Medulla oblongata (tissue), 1 donor: ENCODE results near the gene S100A16.
A peak's percentile ranks its signal among the peaks of the same experiment; 100 is the strongest.
"Not testable (repeated sequence)": the region's sequence is repeated elsewhere in the genome, so short reads cannot be mapped to it uniquely, and the experiment has no call there.

ENCODE experiments used
- DNase-seq: peaks from one replicate; pipeline ENCODE4 v3.0.0-alpha.2; 2015; ENCODE audit errors: extremely low spot score

S100A16 gene

DNA sequence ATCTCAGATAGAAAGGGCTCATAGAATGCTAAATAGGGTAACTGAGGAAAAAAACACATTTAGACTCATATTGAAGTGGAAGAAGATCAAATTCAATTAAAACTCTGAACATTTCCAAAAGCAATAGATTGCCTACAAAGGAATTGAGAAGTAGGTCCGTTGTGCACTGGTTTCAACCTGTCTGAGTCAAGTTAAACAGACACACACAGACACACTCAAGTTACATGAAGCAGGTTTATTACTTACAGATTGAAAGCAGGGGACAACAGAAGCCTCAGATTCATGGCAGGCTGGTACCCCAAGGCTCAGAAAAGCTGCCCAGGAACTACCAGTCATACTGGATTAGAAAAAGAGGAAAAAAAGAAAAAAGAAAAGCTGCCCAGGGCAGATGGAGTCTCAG is 26.6 kb downstream of the S100A16 start:
- no peak for DNase-seq

DNA sequence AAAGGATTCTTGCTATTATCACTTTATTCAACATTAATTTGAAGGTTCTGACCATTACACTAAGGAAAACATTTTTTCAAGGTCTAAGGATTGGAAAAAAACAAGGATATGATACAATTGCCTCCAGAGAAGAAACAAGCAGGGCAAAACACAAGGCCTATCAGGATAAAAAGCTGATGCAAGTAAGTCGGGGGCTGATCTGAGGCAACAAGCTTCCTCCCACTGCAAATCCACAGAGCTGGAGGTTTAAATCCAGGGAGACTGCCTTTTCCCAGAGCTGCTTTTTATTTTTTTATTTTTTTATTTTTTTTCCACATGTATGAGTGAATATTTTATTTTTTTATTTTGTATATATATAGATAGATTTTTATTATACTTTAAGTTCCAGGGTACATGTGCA is 27.9 kb downstream of the S100A16 start:
- no peak for DNase-seq

GRCh38 chr1:153583976-153584375 is 29.0 kb downstream of the S100A16 start:
- no peak for DNase-seq

DNA sequence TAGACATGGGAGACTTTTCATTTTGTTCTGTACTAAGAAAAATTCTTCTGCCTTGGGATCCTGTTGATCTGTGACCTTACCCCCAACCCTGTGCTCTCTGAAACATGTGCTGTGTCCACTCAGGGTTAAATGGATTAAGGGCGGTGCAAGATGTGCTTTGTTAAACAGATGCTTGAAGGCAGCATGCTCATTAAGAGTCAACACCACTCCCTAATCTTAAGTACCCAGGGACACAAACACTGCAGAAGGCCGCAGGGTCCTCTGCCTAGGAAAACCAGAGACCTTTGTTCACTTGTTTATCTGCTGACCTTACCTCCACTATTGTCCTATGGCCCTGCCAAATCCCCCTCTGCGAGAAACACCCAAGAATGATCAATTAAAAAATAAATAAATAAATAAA is 29.4 kb downstream of the S100A16 start:
- not testable (repeated sequence) for DNase-seq

GRCh38 chr1:153582836-153583235 is 30.1 kb downstream of the S100A16 start:
- not testable (repeated sequence) for DNase-seq

DNA sequence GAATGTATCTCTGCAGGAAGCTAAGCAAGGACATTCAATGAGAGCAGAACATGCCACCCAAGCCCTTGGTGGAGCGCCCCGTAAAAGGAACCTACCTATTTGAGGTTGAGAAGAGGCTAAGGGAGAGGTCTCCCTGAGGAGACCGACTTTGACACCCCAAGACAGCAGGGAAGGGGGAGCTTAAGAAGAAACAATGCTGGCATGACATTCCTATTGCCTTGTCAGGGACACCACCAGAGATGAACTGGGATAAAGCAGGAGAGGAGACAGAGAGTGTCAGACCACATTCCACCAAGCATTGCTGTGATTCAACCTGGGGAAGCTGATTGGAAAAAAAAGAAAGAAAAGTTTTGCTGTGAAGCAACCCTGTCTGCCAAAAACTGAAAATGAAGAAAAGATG is 34.0 kb downstream of the S100A16 start:
- DNase-seq = no peak

- no peak for DNase-seq
Observed at GRCh38 chr1:153578490-153578889, 34.4 kb downstream of the S100A16 start.

- DNase-seq = peak; percentile 70
Observed at GRCh38 chr1:153577624-153578051, 35.3 kb downstream of the S100A16 start.

DNA sequence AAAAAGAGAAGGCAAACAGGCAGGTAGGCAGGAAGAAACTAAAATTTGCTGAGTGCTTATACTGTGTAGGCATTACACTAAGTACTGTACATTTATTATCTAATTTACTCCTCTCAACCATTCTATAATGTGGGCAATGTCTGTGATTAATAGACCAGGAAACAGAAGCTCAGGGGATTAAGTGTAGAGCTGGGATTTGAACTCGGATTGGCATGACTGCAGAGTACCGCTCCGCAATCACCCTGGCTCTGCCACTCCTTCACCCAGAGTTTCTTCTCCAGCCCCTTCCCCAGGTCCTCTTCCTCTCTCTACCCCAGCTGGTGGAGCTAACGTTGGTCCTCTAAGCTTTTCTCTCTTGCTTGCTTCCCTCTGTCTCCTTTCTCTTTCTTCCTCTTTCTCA is 35.8 kb downstream of the S100A16 start:
- DNase-seq = no peak

GRCh38 chr1:153575497-153575896 is 37.4 kb downstream of the S100A16 start:
- DNase-seq = not testable (repeated sequence)

DNA sequence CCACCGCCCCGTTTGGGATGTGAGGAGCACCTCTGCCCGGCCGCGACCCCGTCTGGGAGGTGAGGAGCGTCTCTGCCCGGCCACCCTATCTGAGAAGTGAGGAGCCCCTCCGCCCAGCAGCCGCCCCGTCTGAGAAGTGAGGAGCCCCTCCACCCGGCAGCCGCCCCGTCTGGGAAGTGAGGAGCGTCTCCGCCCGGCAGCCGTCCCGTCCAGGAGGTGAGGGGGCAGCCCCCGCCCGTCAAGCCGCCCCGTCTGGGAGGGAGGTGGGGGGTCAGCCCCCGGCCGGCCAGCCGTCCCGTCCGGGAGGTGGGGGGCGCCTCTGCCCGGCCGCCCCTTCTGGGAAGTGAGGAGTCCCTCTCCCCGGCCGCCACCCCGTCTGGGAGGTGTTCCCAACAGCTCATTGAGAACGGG is 37.9 kb downstream of the S100A16 start:
- not testable (repeated sequence) for DNase-seq

DNA sequence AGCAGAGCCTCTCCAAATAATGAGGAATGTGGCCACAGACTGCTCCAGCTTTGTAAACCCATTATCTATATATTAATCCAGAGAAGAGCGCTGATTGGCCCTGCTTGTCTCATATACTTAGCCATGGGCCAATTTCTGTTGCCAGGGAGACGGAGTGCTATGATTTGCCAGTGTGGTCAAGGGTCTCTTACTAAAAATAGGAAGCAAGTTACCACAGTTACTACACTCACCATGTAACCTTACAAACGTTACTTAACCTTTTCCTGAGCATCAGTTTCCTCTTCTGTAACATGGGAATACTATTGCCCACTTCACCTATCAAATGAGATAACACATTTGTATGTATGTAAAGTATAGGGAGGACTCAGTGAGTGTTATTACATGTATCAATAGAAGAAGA is 39.6 kb downstream of the S100A16 start:
- DNase-seq = no peak

GRCh38 chr1:153572569-153573015 is 40.3 kb downstream of the S100A16 start:
- DNase-seq = peak; percentile 96

- no peak for DNase-seq
Observed at GRCh38 chr1:153571706-153572105, 41.2 kb downstream of the S100A16 start.

DNA sequence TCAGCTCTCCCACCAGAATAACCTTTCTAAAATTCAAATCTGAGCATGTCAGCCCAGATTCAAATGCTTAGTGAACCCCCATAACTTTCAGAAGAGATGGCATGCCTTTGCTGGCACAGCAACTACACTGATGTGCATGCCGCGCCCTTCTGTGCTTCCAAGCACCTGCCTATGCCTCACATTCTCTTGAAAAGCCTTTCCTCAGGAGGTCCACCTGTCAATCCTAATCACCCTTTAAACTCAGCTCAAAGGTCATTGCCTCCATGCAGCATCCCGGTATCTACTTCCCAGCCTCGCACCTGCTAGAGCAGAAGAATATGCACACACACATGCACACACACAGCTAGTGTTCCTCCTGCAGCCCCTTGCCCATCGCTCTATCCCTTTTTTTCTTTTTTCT is 42.1 kb downstream of the S100A16 start:
- DNase-seq = no peak

- DNase-seq = no peak
Observed at GRCh38 chr1:153569465-153569864, 43.5 kb downstream of the S100A16 start.

DNA sequence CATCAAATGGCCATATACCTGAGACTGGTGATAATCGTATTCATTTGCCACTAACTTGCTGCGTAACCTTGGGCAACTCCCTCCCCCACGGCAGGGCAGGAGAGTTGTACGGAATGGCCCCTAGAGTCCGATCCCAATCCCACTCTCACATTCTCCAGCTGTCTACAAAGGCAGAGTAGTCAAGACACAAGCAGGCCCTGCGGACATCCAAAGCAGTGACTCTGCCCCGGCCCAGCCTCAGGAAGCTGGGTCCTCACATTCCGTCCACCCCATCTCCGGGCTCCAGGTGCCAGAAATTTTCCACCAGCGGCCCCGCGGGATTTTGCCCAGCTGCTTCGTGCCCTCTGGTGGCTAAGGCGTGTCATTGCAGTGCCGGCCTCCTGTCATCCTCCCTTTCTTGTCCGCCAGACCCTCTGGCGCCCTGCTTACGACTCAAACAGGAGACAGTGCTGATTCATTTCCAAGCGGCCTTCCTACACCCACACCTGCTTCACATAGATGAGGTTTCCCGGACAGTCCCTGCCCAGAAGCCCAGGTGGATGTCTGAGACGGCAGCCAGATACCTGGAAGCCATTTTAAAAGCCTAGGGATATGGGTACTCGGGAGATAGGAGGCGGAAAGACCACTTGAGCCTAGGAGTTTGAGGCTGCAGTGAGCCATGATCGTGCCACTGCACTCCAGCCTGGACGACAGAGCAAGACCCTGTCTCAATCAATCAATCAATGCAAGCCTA is 44.4 kb downstream of the S100A16 start:
- peak; percentile 90 for DNase-seq

DNA sequence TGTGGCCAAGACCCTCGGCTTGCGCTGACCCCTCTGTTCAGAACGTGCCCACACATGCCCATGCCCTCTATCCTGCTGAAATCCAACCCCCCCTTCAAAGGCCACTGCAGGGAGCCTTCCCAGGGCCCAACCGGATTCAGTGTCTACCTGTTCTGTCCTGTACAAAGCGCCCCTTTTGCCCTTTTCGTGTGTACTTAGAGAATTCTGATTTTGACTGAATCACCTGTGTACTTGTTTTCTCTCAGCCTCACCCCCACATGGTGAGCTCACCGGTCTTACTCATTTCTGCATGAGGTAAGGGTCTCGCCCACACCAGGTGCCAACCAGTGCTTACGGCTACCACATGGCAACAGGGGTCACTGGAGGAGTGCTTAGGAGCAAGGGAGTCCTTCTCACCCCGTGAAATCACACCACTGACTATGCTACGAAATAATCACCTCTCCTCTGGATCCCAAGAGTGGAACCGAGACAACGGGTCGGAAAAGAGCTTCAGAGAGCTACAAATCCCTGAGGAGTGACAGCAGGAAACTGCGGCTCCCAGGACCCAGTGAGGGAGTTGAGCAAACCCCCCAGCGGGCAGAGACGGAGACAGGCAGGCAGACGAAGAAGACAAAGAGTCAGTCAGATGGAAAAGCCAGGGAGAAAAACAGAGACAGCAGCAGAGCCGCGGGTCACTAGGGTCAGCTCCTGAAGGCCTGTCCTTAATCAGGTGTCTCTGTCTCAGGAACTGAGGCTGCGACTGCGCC is 45.1 kb downstream of the S100A16 start:
- no peak for DNase-seq

GRCh38 chr1:153566414-153567371 is 46.2 kb downstream of the S100A16 start:
- peak; percentile 76 for DNase-seq

DNA sequence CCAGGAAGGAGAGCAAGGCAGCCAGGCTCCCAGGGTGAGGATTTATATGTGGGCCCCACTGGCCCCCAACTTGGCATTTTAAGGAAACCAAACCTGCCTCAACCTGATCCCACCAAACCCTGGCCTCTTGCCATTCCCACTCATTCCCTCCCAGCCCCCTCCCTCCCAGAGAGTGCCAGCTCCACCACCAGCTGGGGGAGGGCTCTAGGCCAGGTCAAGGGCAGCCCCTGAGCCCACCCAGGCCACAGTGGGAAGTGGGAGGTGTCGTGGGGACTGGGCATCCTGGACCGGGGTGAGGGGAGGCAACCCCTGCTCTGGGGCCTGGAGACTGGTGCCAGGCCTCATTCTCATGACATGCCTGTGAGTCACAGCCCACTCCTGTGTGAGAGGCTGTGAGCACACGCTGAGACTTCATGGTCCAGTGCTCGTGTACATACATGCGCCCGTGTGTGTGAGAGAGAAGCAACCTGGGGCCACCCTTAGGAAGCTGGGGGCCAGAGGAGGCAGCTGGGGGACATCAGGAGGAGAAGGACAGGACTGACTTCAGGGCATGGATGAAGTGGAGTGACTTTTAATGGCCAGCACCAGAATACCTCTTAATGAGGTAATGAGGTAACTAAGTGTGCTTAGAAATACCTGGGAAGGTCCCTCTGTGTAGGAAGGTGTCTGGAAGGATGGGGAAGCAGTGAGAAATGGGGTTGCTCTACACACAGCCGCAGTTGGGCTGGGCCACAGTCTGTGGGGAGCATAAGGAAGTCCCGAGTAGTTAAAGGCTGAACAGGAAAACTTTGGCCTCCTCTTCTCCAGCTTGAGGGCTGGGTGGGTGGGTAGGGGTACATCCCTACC is 47.2 kb downstream of the S100A16 start, which contains the start of gene S100A2:
Gene S100A2, minus strand, starts transcription at position 316 of the 846 bp plus-strand sequence. CDS start 1,967 bp downstream, outside the sequence.
- no peak for DNase-seq

GRCh38 chr1:153563991-153564390 is 48.9 kb downstream of the S100A16 start:
- DNase-seq = no peak
